Measurements from ENCODE around the gene HOXA6.

DNA sequence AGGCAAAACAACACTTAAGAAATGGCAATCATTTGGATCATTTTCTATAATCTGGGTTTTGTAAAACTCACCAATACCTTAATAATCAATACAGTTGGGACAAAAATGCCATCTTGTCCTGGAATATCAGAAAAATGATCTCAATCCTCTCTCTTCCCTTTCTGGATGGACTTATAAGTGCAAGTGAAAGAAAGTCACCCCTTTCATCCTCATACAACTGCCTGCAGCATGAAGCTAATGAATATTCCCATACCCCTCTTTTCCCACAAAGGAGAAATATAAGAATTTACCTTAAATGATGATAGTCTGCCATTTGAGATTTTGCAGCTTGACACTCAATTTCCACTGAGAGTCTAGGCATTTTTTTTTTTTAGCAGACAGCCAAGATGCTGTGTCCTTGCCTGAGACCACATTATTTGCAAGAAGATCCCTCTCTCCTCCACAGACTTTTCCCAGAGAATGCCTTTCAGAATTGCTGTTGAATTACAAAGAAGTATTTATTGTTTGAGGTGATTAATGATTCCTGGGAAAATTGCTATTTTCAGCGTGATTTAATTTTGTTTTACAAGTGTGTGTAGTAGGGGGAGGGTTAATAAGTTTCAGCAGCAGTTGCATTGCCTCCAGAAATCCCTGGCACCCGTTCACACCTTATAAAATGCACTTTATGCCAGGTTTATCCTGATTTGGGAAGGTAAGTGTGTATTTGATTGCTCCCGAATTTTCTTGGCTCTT is 20.8 kb downstream of the HOXA6 start:
- TF ChIP-seq, protein P1, sequence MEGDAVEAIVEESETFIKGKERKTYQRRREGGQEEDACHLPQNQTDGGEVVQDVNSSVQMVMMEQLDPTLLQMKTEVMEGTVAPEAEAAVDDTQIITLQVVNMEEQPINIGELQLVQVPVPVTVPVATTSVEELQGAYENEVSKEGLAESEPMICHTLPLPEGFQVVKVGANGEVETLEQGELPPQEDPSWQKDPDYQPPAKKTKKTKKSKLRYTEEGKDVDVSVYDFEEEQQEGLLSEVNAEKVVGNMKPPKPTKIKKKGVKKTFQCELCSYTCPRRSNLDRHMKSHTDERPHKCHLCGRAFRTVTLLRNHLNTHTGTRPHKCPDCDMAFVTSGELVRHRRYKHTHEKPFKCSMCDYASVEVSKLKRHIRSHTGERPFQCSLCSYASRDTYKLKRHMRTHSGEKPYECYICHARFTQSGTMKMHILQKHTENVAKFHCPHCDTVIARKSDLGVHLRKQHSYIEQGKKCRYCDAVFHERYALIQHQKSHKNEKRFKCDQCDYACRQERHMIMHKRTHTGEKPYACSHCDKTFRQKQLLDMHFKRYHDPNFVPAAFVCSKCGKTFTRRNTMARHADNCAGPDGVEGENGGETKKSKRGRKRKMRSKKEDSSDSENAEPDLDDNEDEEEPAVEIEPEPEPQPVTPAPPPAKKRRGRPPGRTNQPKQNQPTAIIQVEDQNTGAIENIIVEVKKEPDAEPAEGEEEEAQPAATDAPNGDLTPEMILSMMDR (IDR thresholded peaks at IDR 0.05), result no peak
- no peak for TF ChIP-seq POLR2A (IDR thresholded peaks at IDR 0.05)

All from lower leg skin (tissue), 3 donors.